ENCODE results near the gene HTR6.

DNA sequence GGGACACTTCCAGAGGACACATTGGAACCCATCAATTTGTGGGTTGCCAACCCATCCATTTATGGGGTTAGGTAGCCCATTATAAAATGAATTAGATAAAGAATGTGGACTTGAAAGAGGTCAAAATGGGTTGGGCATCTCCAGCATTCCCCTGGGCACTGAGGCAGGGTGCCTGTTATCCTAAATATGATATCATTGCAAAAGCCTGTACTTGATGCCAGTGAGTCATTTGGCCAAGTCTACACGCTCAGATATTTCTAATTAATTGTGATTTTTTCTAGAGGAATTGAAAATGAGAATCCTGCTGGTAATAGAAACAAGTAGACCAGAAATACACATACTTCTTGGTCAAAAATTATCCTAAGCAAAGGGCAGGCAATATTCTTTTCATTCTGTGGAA, 42.5 kb upstream of the HTR6 start:
- TF ChIP-seq, protein P1, sequence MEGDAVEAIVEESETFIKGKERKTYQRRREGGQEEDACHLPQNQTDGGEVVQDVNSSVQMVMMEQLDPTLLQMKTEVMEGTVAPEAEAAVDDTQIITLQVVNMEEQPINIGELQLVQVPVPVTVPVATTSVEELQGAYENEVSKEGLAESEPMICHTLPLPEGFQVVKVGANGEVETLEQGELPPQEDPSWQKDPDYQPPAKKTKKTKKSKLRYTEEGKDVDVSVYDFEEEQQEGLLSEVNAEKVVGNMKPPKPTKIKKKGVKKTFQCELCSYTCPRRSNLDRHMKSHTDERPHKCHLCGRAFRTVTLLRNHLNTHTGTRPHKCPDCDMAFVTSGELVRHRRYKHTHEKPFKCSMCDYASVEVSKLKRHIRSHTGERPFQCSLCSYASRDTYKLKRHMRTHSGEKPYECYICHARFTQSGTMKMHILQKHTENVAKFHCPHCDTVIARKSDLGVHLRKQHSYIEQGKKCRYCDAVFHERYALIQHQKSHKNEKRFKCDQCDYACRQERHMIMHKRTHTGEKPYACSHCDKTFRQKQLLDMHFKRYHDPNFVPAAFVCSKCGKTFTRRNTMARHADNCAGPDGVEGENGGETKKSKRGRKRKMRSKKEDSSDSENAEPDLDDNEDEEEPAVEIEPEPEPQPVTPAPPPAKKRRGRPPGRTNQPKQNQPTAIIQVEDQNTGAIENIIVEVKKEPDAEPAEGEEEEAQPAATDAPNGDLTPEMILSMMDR (IDR thresholded peaks at IDR 0.05; ENCODE audit: low read length) = no peak
- TF ChIP-seq EZH2 (optimal IDR thresholded peaks at IDR 0.05; ENCODE audit: low read depth, low read length) (no peak), EZH2phosphoT487 (IDR thresholded peaks at IDR 0.05; ENCODE audit: low read length) (no peak)

All from MM.1S (cell line).